H1 (cell line): Measurements from ENCODE around the gene PLBD2. TPM values are rescaled to one million over a fixed set of nuclear protein-coding genes. Genes with fewer than 3 reads are reported as not detected.

Experiments
- CTCF ChIP-seq, 3 experiments: IDR thresholded peaks; 1 replicate in 2 of 3; 2 replicates in 1 of 3; pipeline versions ENCODE4 v1.5.1 to v1.6.1; 2011; ENCODE audit warnings: low read length in 3 of 3, mild to moderate bottlenecking in 3 of 3, inconsistent platforms in 2 of 3, low read depth in 1 of 3, moderate library complexity in 1 of 3; ENCODE audit not compliant: insufficient read depth in 1 of 3; ENCODE audit errors: control extremely low read depth in 1 of 3
- GABPA ChIP-seq: IDR thresholded peaks from 2 replicates; pipeline ENCODE4 v1.6.1; 2011; ENCODE audit warnings: mild to moderate bottlenecking, low read length, moderate library complexity, borderline replicate concordance; ENCODE audit not compliant: insufficient read depth
- KDM5A ChIP-seq: fragments of 200-600 bp; IDR thresholded peaks from 2 replicates; pipeline ENCODE4 v1.7.1; 2012; ENCODE audit warnings: mild to moderate bottlenecking, low read length, inconsistent platforms, mixed read lengths
- MAX ChIP-seq: IDR thresholded peaks from 2 replicates; pipeline ENCODE4 v1.6.1; 2012; ENCODE audit warnings: inconsistent platforms
- POLR2AphosphoS5 ChIP-seq: IDR thresholded peaks from 2 replicates; pipeline ENCODE4 v1.6.1; 2011; ENCODE audit warnings: low read depth, low read length
- SAP30 ChIP-seq: fragments of 300-600 bp; sonication (generic); IDR thresholded peaks from 2 replicates; pipeline ENCODE4 v1.7.1; 2012; ENCODE audit warnings: low read length, moderate library complexity, mild to moderate bottlenecking, inconsistent platforms; ENCODE audit not compliant: insufficient read depth, insufficient replicate concordance
- TAF7 ChIP-seq: optimal IDR thresholded peaks from 2 replicates; pipeline ENCODE3; 2011; ENCODE audit warnings: low read depth, mild to moderate bottlenecking, inconsistent platforms, low read length, moderate library complexity, borderline replicate concordance
- polyA plus RNA-seq, 7 experiments: library from polyadenylated mRNA; depleted of rRNA in 3 of 7; stranded (reverse) in 5 of 7; unstranded in 2 of 7; fragments of >200 nt in 5 of 7; fragments of 200-250 nt in 2 of 7; gene quantifications; 1 replicate in 5 of 7; 2 replicates in 1 of 7; 4 replicates in 1 of 7; pipeline versions ENCODE4 v1.2.1 to v1.2.3, GENCODE V29; 2011 to 2013; ENCODE audit warnings: missing spikeins in 2 of 7, mixed read lengths in 2 of 7
- total RNA-seq: library from RNA; stranded (reverse); fragmentation: NEBNext Ultra II Directional; extraction: Animal tissue kit (Norgen Biotek cat#: 25700); gene quantifications from 2 replicates; pipeline ENCODE4 v1.2.1, GENCODE V29; 2021

The PLBD2 gene
- total and polyA plus RNA-seq, 2 of the 8 experiments (the other 6 are each of a cell fraction or from before 2014, with no cell fraction given), result 16.8 to 33.5 TPM

GRCh38 chr12:113318046-113318656, 40.2 kb upstream of the PLBD2 start (continued):
- TF ChIP-seq KDM5A (no peak), MAX (no peak), CTCF (IDR thresholded peaks at IDR 0.05; ENCODE audit: control extremely low read depth in 1 of 3, insufficient read depth in 1 of 3, low read depth in 1 of 3, low read length in 3 of 3) (no peak), SAP30 (no peak), GABPA (no peak), POLR2AphosphoS5 (no peak), TAF7 (no peak)
